Activated T-helper 1 cell treated with Interleukin-2 at 50 U/mL for 16 hours (primary cell): ENCODE measurements around the gene SIX3.

Source experiments
- DNase-seq: peaks from one replicate; pipeline ENCODE4 v3.0.0-alpha.2; 2020; ENCODE audit warnings: low read depth

The SIX3 gene

GRCh38 chr2:44943693-44944101, 2.2 kb downstream of the SIX3 start:
- DNase-seq = no peak

GRCh38 chr2:44944102-44944951, 2.8 kb downstream of the SIX3 start:
- DNase-seq = no peak

DNA sequence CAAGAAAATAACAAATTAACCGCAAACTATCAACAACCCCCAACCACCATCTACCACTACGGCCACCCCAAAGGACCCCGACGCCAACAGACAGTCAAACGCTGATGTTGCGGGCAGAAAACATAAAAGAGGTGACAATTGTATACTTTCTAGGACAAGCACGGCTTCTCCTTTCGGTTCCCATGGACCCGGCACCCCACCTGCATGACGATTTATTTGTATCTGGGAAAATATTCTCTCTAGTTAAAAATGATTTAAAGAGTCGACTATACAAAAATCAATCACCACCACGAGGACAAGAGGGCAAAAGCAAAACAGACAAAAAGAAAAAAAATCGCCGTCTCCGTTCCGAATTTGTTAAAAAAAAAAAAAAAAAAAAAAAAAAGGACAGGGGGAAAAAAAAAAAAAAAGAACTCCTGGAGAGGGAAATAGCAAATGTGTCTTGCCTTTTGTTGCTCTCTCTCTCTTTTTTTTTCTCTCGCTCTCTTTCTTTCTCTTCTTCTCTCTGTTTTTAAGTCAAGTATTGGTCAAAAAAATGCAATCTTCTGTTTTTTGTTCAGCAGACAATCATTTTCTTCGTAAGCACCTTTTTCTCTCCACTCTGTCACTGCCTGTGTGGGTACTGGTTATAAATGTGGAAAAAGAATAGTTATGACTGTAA, 3.6 kb downstream of the SIX3 start:
- DNase-seq = no peak

DNA sequence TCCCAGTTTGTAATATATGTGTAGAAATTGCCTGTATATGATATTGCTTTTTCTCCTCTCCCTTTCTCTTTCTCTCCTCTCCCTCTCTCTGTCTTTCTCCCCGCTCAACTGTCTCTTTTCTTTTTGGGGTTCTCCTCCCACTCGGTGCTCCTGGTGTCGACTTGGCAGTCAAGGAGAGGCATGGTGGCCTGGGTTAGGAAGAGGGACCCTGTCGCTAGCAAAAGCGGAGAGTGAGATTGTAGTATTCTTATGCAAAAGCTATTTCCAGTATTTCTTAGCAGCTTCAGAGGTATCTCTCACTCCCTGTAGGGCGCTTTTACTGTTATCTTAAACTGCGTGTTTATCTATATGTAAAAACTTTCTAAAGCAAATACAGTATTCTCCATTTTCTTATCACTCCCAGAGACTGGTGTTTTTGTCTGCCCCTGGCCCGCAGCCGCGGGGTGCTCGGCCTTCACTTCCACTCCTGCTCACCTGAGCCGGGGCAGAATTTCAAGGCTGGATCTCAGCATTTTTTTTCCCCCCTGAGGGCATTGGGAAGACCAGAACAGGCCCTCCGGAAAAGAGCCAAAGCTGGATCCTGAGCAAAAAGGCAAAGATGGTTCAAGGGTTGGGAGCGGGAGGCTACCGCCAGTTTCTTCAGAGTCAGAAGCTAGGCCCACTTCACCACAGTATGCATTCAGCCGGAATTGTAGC, 4.3 kb downstream of the SIX3 start:
- DNase-seq = no peak

DNA sequence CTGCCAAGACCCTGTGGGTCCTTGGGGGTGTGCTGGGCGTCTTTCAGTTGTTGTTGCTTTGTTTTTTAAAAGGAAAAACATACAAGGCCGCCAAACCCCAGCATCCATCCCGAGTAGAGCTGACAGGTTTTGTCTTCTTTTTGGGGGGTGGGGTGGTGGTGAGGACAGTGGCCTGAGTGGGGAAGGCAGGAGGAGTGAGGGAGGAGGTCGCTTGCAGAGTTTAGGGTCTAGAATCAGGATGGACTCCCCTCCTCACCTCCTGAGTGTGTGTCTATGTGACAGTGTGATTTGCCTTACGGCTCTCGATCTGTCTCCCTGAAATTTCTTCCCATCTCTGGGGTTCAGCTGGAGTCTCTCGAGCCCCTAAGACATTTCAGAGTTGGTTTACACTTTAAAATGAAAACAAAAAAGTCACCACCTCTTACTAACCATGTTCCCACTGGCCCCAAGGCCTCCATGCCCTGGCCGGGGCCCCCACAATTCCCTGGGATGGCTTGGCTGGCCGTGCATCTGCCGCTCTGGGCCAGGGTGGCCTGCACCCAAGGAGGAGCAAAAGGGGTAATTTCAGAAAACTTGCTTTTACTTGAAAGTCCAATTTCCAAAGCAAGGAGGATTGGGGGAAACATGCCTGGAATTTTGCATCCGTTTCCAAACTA, 5.0 kb downstream of the SIX3 start:
- no peak for DNase-seq

DNA sequence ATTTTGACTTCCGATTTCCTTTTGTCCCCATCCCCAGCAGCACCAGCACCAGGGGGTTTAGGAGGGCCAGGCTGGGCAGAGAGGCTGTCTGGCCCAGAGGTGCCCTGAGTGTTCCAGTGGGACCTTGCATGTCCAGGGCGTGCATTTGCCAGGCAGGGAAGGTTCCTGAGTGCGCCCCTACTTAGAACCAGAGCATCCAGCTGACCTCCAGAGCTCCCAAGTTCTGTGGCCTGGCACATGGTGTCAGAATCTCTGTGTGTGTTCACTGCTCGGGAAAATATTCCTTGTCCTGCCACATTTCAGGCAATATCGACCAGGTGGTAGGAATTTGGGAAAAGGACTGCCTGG, 5.5 kb downstream of the SIX3 start:
- DNase-seq = no peak

GRCh38 chr2:44948565-44949328, 7.2 kb downstream of the SIX3 start:
- no peak for DNase-seq

DNA sequence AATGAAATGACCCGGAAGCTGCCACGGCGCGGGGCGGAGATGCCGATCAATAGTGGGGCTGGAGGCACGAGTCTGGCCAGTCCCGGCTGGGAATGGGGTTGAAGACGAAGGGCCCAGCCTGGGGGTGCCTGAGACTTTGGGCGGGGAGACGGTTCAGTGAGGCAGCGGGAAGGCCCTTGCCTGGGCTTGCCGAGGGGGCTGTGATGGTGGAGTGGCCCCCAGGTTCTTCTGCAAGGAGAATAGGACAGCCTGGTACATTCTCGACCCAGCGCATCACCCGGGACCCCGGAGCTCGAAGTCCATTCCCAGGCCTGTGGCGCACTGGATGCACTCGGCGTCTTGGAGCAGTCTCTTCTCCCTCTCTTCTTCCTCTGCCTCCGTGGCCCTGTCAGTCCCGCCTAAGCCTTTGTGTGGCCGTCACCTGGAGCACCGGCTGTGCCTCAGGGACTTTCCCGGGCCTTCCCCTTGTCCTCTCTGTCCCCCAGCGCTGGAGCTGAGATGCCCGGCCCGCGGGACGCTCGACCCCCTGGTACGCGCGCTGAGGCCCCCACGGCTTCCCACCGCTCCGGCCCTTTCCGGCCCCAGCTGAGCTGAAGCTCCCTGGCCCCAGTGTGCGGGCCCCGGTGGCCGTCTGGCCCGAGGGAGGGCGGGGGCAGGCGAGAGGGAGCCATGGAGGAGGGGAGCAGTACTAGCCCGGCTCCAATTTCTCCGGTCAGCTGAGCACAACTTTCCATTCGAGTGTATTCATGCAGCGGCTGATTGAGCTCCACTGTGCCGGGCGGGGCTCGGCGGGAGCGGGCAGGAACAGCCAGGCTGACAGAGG, 8.0 kb downstream of the SIX3 start:
- no peak for DNase-seq

DNA sequence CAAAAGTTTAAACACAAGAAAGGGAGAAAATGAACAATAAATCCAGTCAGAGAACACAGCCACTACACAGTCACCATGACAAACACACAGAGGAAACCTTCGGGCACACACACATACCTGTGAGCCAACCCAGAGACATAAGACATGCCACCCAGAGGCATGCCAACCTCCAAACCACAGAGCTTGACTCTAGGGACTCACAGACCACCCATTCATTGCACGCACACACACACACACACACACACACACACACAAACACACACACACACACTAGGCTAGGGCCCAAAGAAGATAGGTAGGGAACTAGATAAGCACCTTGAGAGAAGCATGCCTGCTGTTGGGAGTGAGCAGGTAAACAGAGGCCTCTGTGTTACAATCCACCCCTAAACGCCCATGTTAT, 9.1 kb downstream of the SIX3 start:
- no peak for DNase-seq

- DNase-seq = no peak
Observed at GRCh38 chr2:44951124-44951523, 9.6 kb downstream of the SIX3 start.

GRCh38 chr2:44951714-44952113, 10.2 kb downstream of the SIX3 start:
- DNase-seq = no peak

- DNase-seq = no peak
Observed at GRCh38 chr2:44952143-44952805, 10.8 kb downstream of the SIX3 start.

- DNase-seq = no peak
Observed at GRCh38 chr2:44952806-44953498, 11.4 kb downstream of the SIX3 start.

GRCh38 chr2:44953499-44953883, 12.0 kb downstream of the SIX3 start:
- DNase-seq = no peak

DNA sequence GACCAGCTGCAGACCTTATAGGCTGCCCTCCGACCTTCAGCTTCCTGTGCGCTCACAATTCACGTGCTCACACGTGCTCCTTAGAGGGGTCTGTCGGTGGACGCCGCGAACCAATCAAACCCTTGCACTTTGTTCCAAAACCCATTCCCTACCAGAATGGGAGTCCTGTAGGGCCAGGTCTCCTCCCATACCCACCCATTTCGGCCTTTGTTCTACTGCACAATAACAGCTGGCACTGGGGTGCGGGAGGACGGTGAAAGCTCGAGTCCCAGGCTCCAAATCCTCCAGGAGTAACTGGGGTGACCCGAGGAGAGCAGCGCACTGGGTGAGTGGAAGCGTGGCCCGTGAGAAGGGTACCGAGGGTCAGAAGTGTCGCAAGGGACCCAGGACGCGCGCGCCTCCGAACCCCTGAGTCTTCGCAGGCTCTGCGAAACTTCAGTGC, 13.0 kb downstream of the SIX3 start:
- no peak for DNase-seq

GRCh38 chr2:44954889-44955592, 13.5 kb downstream of the SIX3 start:
- DNase-seq = no peak

GRCh38 chr2:44955593-44956392, 14.3 kb downstream of the SIX3 start:
- DNase-seq = peak; percentile 48

GRCh38 chr2:44956843-44957242, 15.3 kb downstream of the SIX3 start:
- DNase-seq = no peak
